ENCODE data around the gene HOOK2.
"Not testable (repeated sequence)": the region's sequence is repeated elsewhere in the genome, so short reads cannot be mapped to it uniquely, and the experiment has no call there.

The HOOK2 gene

GRCh38 chr19:12797607-12798006, 22.3 kb upstream of the HOOK2 start:
- peaks cover 42% of the 10 kb centered on the region for H3K4me1 Mint-ChIP-seq (ENCODE audit: low read depth)
- H3K27me3 Mint-ChIP-seq; H3K9me3 Mint-ChIP-seq (ENCODE audit: low read depth); H3K4me3 Mint-ChIP-seq; H3K27ac Mint-ChIP-seq; H3K36me3 Mint-ChIP-seq: not testable (repeated sequence)

- Mint-ChIP-seq H3K4me1 (ENCODE audit: low read depth) (peaks cover 38% of the 10 kb centered on the region), H3K4me3 (no peak overlapping the region), H3K36me3 (no peaks in the 10 kb centered on the region), H3K27ac (no peak overlapping the region), H3K27me3 (no peaks in the 10 kb centered on the region), H3K9me3 (ENCODE audit: low read depth) (no peaks in the 10 kb centered on the region)
Observed at GRCh38 chr19:12797141-12797587, 21.8 kb upstream of the HOOK2 start.

DNA sequence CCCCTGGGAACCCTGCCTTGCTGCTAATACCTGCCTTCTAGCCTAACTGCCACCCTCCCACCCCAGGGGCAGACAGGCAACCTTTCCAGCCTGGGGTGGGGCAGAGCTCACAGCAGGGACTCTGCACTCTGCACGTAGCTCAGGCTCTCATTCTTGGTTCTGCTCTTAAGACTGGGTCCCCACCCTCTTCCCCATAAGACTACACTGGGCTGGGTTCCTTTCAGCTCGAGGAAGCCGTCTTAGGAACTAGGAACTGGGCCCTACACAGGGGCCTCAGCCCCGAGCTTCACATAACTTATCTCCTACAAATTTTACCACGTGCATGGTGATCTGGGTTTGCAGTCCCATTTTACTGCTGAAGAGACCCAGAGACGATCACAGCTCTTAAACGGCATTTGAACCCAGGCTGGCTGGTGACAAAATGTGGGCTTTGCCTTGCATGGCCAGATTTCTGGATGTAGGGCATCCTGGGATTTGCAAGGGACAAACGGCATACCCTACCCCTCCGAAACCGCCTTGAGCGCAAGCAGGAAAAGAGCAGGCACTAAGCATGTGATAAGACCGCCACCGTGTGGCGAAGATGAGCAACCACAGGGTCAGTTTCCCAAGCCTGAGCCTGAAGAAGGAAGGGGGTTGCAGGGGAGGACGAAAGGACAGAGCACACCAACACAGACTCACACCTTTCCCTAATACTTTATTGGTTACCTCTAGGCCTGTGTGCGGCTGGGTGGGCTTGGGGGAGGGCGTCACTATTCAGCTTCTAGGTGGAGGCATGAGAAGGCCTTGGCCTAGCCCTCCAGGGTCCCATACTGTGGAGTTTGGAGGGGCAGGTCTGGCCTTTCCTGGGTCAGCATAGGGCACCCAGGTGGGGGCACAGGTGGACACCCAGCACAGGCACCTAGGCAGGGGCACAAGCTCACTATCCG, 21.1 kb upstream of the HOOK2 start:
- Mint-ChIP-seq H3K36me3 (no peaks in the 10 kb centered on the region), H3K9me3 (ENCODE audit: low read depth) (no peaks in the 10 kb centered on the region), H3K4me3 (peak overlapping the region; percentile 79), H3K27ac (peak overlapping the region; percentile 85), H3K27me3 (no peaks in the 10 kb centered on the region), H3K4me1 (ENCODE audit: low read depth) (peaks cover 36% of the 10 kb centered on the region)

GRCh38 chr19:12794971-12795381, 19.6 kb upstream of the HOOK2 start:
- Mint-ChIP-seq H3K27me3 (no peaks in the 10 kb centered on the region), H3K4me3 (peak overlapping the region; percentile 86), H3K4me1 (ENCODE audit: low read depth) (peaks cover 37% of the 10 kb centered on the region), H3K27ac (peak overlapping the region; percentile 93), H3K9me3 (ENCODE audit: low read depth) (no peaks in the 10 kb centered on the region), H3K36me3 (no peaks in the 10 kb centered on the region)

- H3K4me1 Mint-ChIP-seq (ENCODE audit: low read depth) = peaks cover 34% of the 10 kb centered on the region
- H3K36me3 Mint-ChIP-seq = no peaks in the 10 kb centered on the region
- peak overlapping the region; percentile 86 for H3K4me3 Mint-ChIP-seq
- H3K27ac Mint-ChIP-seq = peak overlapping the region; percentile 93
- H3K27me3 Mint-ChIP-seq = no peaks in the 10 kb centered on the region
- no peaks in the 10 kb centered on the region for H3K9me3 Mint-ChIP-seq (ENCODE audit: low read depth)
Observed at GRCh38 chr19:12794196-12794941, 19.0 kb upstream of the HOOK2 start.

GRCh38 chr19:12793290-12794195, 18.2 kb upstream of the HOOK2 start:
- H3K27me3 Mint-ChIP-seq = no peaks in the 10 kb centered on the region
- peaks cover 41% of the 10 kb centered on the region for H3K4me1 Mint-ChIP-seq (ENCODE audit: low read depth)
- H3K9me3 Mint-ChIP-seq (ENCODE audit: low read depth) = no peaks in the 10 kb centered on the region
- H3K36me3 Mint-ChIP-seq = no peaks in the 10 kb centered on the region
- peak overlapping the region; percentile 97 for H3K27ac Mint-ChIP-seq
- H3K4me3 Mint-ChIP-seq = peak overlapping the region; percentile 95

GRCh38 chr19:12792853-12793289, 17.5 kb upstream of the HOOK2 start:
- peak overlapping the region; percentile 97 for H3K27ac Mint-ChIP-seq
- H3K27me3 Mint-ChIP-seq = no peaks in the 10 kb centered on the region
- H3K4me3 Mint-ChIP-seq = peak overlapping the region; percentile 95
- no peaks in the 10 kb centered on the region for H3K36me3 Mint-ChIP-seq
- H3K9me3 Mint-ChIP-seq (ENCODE audit: low read depth) = no peaks in the 10 kb centered on the region
- peaks cover 41% of the 10 kb centered on the region for H3K4me1 Mint-ChIP-seq (ENCODE audit: low read depth)

- H3K27me3 Mint-ChIP-seq = no peaks in the 10 kb centered on the region
- no peaks in the 10 kb centered on the region for H3K9me3 Mint-ChIP-seq (ENCODE audit: low read depth)
- H3K4me3 Mint-ChIP-seq = peak overlapping the region; percentile 95
- H3K4me1 Mint-ChIP-seq (ENCODE audit: low read depth) = peaks cover 41% of the 10 kb centered on the region
- peak overlapping the region; percentile 97 for H3K27ac Mint-ChIP-seq
- no peaks in the 10 kb centered on the region for H3K36me3 Mint-ChIP-seq
Observed at GRCh38 chr19:12792051-12792852, 16.9 kb upstream of the HOOK2 start.

DNA sequence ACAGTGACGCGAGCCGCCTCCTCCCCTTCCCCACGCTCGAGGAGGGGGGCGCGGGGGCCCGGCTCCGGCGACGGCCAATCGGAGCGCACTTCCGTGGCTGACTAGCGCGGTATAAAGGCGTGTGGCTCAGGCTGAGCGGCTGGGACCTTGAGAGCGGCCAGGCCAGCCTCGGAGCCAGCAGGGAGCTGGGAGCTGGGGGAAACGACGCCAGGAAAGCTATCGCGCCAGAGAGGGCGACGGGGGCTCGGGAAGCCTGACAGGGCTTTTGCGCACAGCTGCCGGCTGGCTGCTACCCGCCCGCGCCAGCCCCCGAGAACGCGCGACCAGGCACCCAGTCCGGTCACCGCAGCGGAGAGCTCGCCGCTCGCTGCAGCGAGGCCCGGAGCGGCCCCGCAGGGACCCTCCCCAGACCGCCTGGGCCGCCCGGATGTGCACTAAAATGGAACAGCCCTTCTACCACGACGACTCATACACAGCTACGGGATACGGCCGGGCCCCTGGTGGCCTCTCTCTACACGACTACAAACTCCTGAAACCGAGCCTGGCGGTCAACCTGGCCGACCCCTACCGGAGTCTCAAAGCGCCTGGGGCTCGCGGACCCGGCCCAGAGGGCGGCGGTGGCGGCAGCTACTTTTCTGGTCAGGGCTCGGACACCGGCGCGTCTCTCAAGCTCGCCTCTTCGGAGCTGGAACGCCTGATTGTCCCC, 16.1 kb upstream of the HOOK2 start, which contains the start of gene JUNB:
Gene JUNB, plus strand, starts transcription at position 142 of the 706 bp plus-strand sequence. Its CDS starts 286 bp downstream, at position 428.
- H3K4me3 Mint-ChIP-seq = peak within 1 kb of the TSS; percentile 95
- H3K4me1 Mint-ChIP-seq (ENCODE audit: low read depth) = peaks cover 42% of the 10 kb centered on the region
- no peaks in the 10 kb centered on the region for H3K9me3 Mint-ChIP-seq (ENCODE audit: low read depth)
- H3K27me3 Mint-ChIP-seq = no peaks in the 10 kb centered on the region
- H3K27ac Mint-ChIP-seq = peak within 1 kb of the TSS; percentile 97
- no peaks in the 10 kb centered on the region for H3K36me3 Mint-ChIP-seq

- Mint-ChIP-seq H3K9me3 (ENCODE audit: low read depth) (no peaks in the 10 kb centered on the region), H3K4me1 (ENCODE audit: low read depth) (peaks cover 35% of the 10 kb centered on the region), H3K27ac (peak overlapping the region; percentile 90), H3K27me3 (no peaks in the 10 kb centered on the region), H3K36me3 (no peaks in the 10 kb centered on the region), H3K4me3 (peak overlapping the region; percentile 89)
Observed at GRCh38 chr19:12790628-12791344, 15.4 kb upstream of the HOOK2 start.

DNA sequence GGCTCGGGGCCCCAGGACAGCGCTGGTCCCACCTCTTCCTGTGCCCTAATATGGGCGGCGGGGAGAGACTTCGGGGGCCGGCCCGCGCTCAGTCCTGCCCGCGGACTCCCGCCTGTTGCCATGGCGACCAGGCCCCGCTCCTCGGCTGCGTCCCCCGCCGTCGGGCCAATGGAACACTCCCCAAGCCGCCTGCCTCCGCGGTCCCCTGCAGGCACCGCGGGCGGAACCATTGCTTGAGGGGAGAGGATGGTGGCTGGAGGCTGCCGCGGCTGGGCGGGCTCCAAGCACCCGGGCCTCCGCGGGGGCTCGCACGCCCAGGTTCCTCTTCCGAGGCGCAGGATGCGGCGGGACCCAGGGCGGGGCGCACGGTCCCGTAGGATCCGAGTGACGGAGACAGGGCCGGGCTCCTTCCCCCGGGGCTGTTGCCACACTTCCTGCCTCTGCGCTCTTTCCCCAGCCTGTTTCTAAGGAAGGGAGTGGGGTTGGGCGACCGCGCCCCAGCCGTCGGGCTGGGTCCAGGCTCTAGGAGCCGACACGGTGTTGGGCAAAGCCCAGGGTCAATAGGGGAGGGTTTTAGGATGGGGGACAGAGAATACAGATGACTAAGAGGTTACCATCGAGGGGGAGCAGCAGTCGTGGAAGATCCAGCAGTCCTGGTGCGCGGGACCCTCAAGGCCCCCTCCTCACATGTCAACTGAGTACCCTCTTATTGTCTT, 14.7 kb upstream of the HOOK2 start:
- Mint-ChIP-seq H3K27me3 (no peaks in the 10 kb centered on the region), H3K36me3 (no peaks in the 10 kb centered on the region), H3K9me3 (ENCODE audit: low read depth) (no peaks in the 10 kb centered on the region), H3K4me1 (ENCODE audit: low read depth) (peaks cover 32% of the 10 kb centered on the region), H3K27ac (peak overlapping the region; percentile 90), H3K4me3 (peak overlapping the region; percentile 89)

DNA sequence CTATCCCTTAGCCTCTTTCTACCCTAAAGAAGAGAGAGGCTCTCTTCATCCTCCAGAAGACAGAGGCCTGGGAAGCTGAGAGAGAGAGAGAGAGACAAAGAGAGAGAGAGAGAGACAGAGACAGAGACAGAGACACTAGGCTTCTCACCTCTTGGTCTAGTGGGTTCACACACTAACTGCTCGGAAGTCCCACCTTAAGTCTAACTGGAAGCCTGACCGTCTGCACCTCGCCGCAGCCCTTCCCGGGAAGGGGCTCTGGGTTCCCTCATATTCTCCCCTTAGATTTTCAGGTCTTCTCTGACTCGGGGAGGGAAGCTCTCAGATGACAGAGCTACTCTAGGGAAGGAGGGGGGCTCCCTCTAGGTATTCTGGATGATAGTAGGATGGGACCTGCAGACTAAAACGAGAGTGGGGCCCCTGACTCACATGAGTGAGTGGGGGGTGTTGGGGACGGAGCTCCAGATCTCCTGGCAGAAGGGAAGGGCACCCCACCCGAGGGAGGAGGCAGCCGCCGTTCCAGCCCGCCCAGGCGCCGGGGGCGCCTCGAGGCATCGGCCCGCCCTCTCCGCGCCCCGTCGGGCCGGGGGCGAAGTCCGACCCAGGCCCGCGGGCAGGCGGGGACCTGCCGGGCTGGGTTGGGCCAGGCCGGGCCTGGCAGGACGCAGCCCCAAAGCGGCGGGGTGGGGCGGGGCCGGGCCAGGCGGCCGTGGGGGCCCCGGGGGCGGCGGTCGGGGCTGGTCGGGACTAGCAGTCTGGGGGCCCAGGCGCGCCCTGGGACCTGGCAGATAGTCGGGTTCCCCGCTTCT, 13.9 kb upstream of the HOOK2 start:
- H3K4me1 Mint-ChIP-seq (ENCODE audit: low read depth) = peaks cover 26% of the 10 kb centered on the region
- no peaks in the 10 kb centered on the region for H3K36me3 Mint-ChIP-seq
- H3K27ac Mint-ChIP-seq = peak overlapping the region; percentile 88
- no peaks in the 10 kb centered on the region for H3K9me3 Mint-ChIP-seq (ENCODE audit: low read depth)
- H3K27me3 Mint-ChIP-seq = no peaks in the 10 kb centered on the region
- H3K4me3 Mint-ChIP-seq = peak overlapping the region; percentile 83

Data from activated naive CD8-positive, alpha-beta T cell (primary cell).